BJ (cell line): ENCODE data around the gene SYNE1. TPM values are rescaled to one million over a fixed set of nuclear protein-coding genes. Genes with fewer than 3 reads are reported as not detected.

Experiments used
- CTCF ChIA-PET: fragments of 350-600 bp; formaldehyde crosslinking; extraction: SDS; loops from one replicate; lab custom pipeline; 2021; ENCODE audit warnings: antibody characterized with exemption, inconsistent platforms; lab: Yijun Ruan, JAX
- POLR2A ChIA-PET: fragments of 300-600 bp; sonication (Branson Sonifier 250); formaldehyde crosslinking; extraction: SDS; loops from one replicate; lab custom pipeline; 2021; ENCODE audit warnings: antibody characterized with exemption; lab: Charles Lee
- DNase-seq: peaks from one replicate; pipeline ENCODE4 v3.0.0-alpha.2; 2011; ENCODE audit warnings: low read depth
- H3K27me3 ChIP-seq: 2 replicates; pipeline ENCODE4 v1.6.0; 2011; ENCODE audit warnings: low read length; ENCODE audit not compliant: control insufficient read depth, insufficient read depth
- H3K36me3 ChIP-seq: 2 replicates; pipeline ENCODE4 v1.5.1; 2011; ENCODE audit warnings: low read length; ENCODE audit not compliant: control insufficient read depth, insufficient read depth
- H3K4me3 ChIP-seq: 2 replicates; pipeline ENCODE4 v1.5.1; 2011; ENCODE audit warnings: low read depth, mild to moderate bottlenecking, control low read depth, low read length
- CTCF ChIP-seq: IDR thresholded peaks from 2 replicates; pipeline ENCODE4 v1.5.1; 2011; ENCODE audit warnings: low read depth, mild to moderate bottlenecking, control low read depth, inconsistent platforms, low read length, moderate library complexity; ENCODE audit not compliant: insufficient read depth
- polyA plus RNA-seq: library from polyadenylated mRNA; depleted of rRNA; stranded (reverse); fragments of >200 nt; gene quantifications from 2 replicates; pipeline ENCODE4 v1.2.3, GENCODE V29; 2011

Gene SYNE1
- polyA plus RNA-seq, 1 experiment: 44.2 TPM

GRCh38 chr6:152420696-152421095 lies 216.5 kb downstream of the SYNE1 start:
- H3K4me3 ChIP-seq: no peak overlapping the region
- TF ChIP-seq CTCF: no peak
- DNase-seq: no peak
- H3K36me3 ChIP-seq: no peaks in the 10 kb centered on the region
- POLR2A ChIA-PET: no interaction called here
- H3K27me3 ChIP-seq: no peaks in the 10 kb centered on the region
- CTCF ChIA-PET: interaction anchor here (1.6 kb wide), 1 partner anchor 12 kb away, joined by 4 read pairs; no protein-coding TSS in a partner anchor

- ChIA-PET CTCF (interaction anchor here (1.1 kb wide), 1 partner anchor 111 kb away, joined by 3 read pairs; no protein-coding TSS in a partner anchor), POLR2A (no interaction called here)
- DNase-seq: no peak
- no peak for TF ChIP-seq CTCF
- H3K4me3 ChIP-seq: no peak overlapping the region
- H3K27me3 ChIP-seq: no peaks in the 10 kb centered on the region
- no peaks in the 10 kb centered on the region for H3K36me3 ChIP-seq
Observed at GRCh38 chr6:152418551-152418950, 218.6 kb downstream of the SYNE1 start.

GRCh38 chr6:152416652-152417051 lies 220.5 kb downstream of the SYNE1 start:
- no peak for DNase-seq
- CTCF ChIA-PET: no interaction called here
- Histone ChIP-seq H3K27me3 (no peaks in the 10 kb centered on the region), H3K4me3 (no peak overlapping the region), H3K36me3 (no peaks in the 10 kb centered on the region)
- POLR2A ChIA-PET: no interaction called here
- TF ChIP-seq CTCF: no peak

GRCh38 chr6:152404936-152405595 lies 232.1 kb downstream of the SYNE1 start:
- POLR2A ChIA-PET: no interaction called here
- DNase-seq: no peak
- CTCF ChIA-PET: no interaction called here
- Histone ChIP-seq H3K27me3 (no peaks in the 10 kb centered on the region), H3K36me3 (no peaks in the 10 kb centered on the region), H3K4me3 (no peak overlapping the region)
- TF ChIP-seq CTCF: no peak

GRCh38 chr6:152404086-152404857 lies 232.9 kb downstream of the SYNE1 start:
- POLR2A ChIA-PET: no interaction called here
- no peaks in the 10 kb centered on the region for H3K36me3 ChIP-seq

More at GRCh38 chr6:152404086-152404857, 232.9 kb downstream of the SYNE1 start:
- Histone ChIP-seq H3K27me3 (no peaks in the 10 kb centered on the region), H3K4me3 (no peak overlapping the region)
- CTCF ChIA-PET: no interaction called here
- DNase-seq: no peak
- no peak for TF ChIP-seq CTCF
